HepG2 (cell line): Measurements from ENCODE around the gene C5AR1. TPM values are rescaled to one million over a fixed set of nuclear protein-coding genes. Genes with fewer than 3 reads are reported as not detected.

Experiments
- BCL6 ChIP-seq: IDR thresholded peaks from 2 replicates; pipeline ENCODE4 v1.6.1; 2016; ENCODE audit warnings: missing genetic modification reagents, missing compliant biosample characterization
- CCDC6 ChIP-seq: sonication (generic); formaldehyde crosslinking; IDR thresholded peaks from 2 replicates; pipeline ENCODE4 v1.8.1; 2022; ENCODE audit warnings: mild to moderate bottlenecking, missing genetic modification reagents, moderate library complexity
- DR1 ChIP-seq: sonication (generic); formaldehyde crosslinking; IDR thresholded peaks from 2 replicates; pipeline ENCODE4 v1.8.0; 2021; ENCODE audit warnings: mild to moderate bottlenecking, missing genetic modification reagents, inconsistent platforms
- FOXA3 ChIP-seq: IDR thresholded peaks from 2 replicates; pipeline ENCODE4 v1.6.1; 2016; ENCODE audit warnings: missing genetic modification reagents, missing compliant biosample characterization
- FOXM1 ChIP-seq: sonication (generic); formaldehyde crosslinking; IDR thresholded peaks from 2 replicates; pipeline ENCODE4 v1.5.0; 2020; ENCODE audit warnings: missing genetic modification reagents
- HNF4A ChIP-seq: sonication (generic); formaldehyde crosslinking; IDR thresholded peaks from 2 replicates; pipeline ENCODE4 v1.4.0; 2020; ENCODE audit warnings: missing genetic modification reagents
- HNRNPH1 ChIP-seq: fragments of 200-400 bp; formaldehyde crosslinking; optimal IDR thresholded peaks from 2 replicates; pipeline ENCODE3; 2017; ENCODE audit warnings: mild to moderate bottlenecking, low read depth, low read length
- MEIS1 ChIP-seq: sonication (generic); formaldehyde crosslinking; IDR thresholded peaks from 2 replicates; pipeline ENCODE4 v1.9.0; 2021; ENCODE audit warnings: mild to moderate bottlenecking, missing genetic modification reagents, moderate library complexity, borderline replicate concordance
- NCOA1 ChIP-seq: sonication (generic); formaldehyde crosslinking; IDR thresholded peaks from 2 replicates; pipeline ENCODE4 v1.9.0; 2021; ENCODE audit warnings: missing genetic modification reagents
- NFE2 ChIP-seq: sonication (generic); formaldehyde crosslinking; IDR thresholded peaks from 2 replicates; pipeline ENCODE4 v1.4.0; 2020; ENCODE audit warnings: missing genetic modification reagents
- PHF21A ChIP-seq: sonication (generic); formaldehyde crosslinking; IDR thresholded peaks from 2 replicates; pipeline ENCODE4 v1.5.0; 2020; ENCODE audit warnings: mild to moderate bottlenecking, missing genetic modification reagents
- SCMH1 ChIP-seq: sonication (generic); formaldehyde crosslinking; IDR thresholded peaks from 2 replicates; pipeline ENCODE4 v1.9.0; 2021; ENCODE audit warnings: missing genetic modification reagents, mild to moderate bottlenecking, borderline replicate concordance
- SMAD1 ChIP-seq: sonication (generic); formaldehyde crosslinking; IDR thresholded peaks from 2 replicates; pipeline ENCODE4 v1.4.0; 2020; ENCODE audit warnings: missing genetic modification reagents, low read depth, mild to moderate bottlenecking, borderline replicate concordance
- ZNF143 ChIP-seq: sonication (generic); formaldehyde crosslinking; IDR thresholded peaks from 2 replicates; pipeline ENCODE4 v1.4.0; 2020; ENCODE audit warnings: missing genetic modification reagents
- ZNF598 ChIP-seq: sonication (generic); formaldehyde crosslinking; IDR thresholded peaks from 2 replicates; pipeline ENCODE4 v1.5.1; 2020; ENCODE audit warnings: mild to moderate bottlenecking, missing genetic modification reagents, borderline replicate concordance
- ZNF674 ChIP-seq: sonication (generic); formaldehyde crosslinking; IDR thresholded peaks from 2 replicates; pipeline ENCODE4 v1.5.0; 2020; ENCODE audit warnings: low read depth, mild to moderate bottlenecking, missing genetic modification reagents
- ZNF709 ChIP-seq: sonication (generic); formaldehyde crosslinking; IDR thresholded peaks from 2 replicates; pipeline ENCODE4 v1.5.0; 2020; ENCODE audit warnings: mild to moderate bottlenecking, missing genetic modification reagents
- ZNF720 ChIP-seq: sonication (generic); formaldehyde crosslinking; IDR thresholded peaks from 2 replicates; pipeline ENCODE4 v1.4.0; 2020; ENCODE audit warnings: missing genetic modification reagents
- ZNF788 ChIP-seq: sonication (generic); formaldehyde crosslinking; IDR thresholded peaks from 2 replicates; pipeline ENCODE4 v1.5.0; 2020; ENCODE audit warnings: mild to moderate bottlenecking, missing genetic modification reagents, borderline replicate concordance
- ZSCAN31 ChIP-seq: sonication (generic); formaldehyde crosslinking; IDR thresholded peaks from 2 replicates; pipeline ENCODE4 v1.5.0; 2020; ENCODE audit warnings: low read depth, mild to moderate bottlenecking, missing genetic modification reagents
- polyA plus RNA-seq, 8 experiments: library from polyadenylated mRNA; depleted of rRNA in 3 of 8; stranded (reverse) in 7 of 8; unstranded in 1 of 8; fragments of >200 nt; fragmentation: Illumina TruSeq in 4 of 8; extraction: Trizol in 4 of 8; gene quantifications; 2 replicates each; pipeline versions ENCODE4 v1.2.1 to v1.2.3, GENCODE V29; 2011 to 2016; ENCODE audit warnings: low read depth in 4 of 8, missing spikeins in 1 of 8, mixed read lengths in 1 of 8; ENCODE audit not compliant: insufficient read depth in 1 of 8
- total RNA-seq, 5 experiments: library from RNA; depleted of rRNA; stranded (reverse); fragments of >200 nt; fragmentation: Illumina TruSeq; extraction: Trizol; gene quantifications; 2 replicates each; pipeline ENCODE4 v1.2.3, GENCODE V29; 2016; ENCODE audit warnings: low read depth in 1 of 5
- TF ChIP-seq, protein P1 (sequence below): sonication (generic); formaldehyde crosslinking; IDR thresholded peaks from 2 replicates; pipeline ENCODE4 v1.4.0; 2020; ENCODE audit warnings: missing genetic modification reagents
- TF ChIP-seq, protein P2 (sequence below): sonication (generic); formaldehyde crosslinking; IDR thresholded peaks from 2 replicates; pipeline ENCODE4 v1.5.0; 2020; ENCODE audit warnings: mild to moderate bottlenecking, missing genetic modification reagents
- TF ChIP-seq, protein P3 (sequence below): sonication (generic); formaldehyde crosslinking; IDR thresholded peaks from 2 replicates; pipeline ENCODE4 v1.4.0; 2020; ENCODE audit warnings: missing genetic modification reagents, mild to moderate bottlenecking, borderline replicate concordance

C5AR1 gene
- total and polyA plus RNA-seq, 2 of the 13 experiments (the other 11 are each of a cell fraction or from before 2014, with no cell fraction given) = 0.07 to 1.6 TPM

DNA sequence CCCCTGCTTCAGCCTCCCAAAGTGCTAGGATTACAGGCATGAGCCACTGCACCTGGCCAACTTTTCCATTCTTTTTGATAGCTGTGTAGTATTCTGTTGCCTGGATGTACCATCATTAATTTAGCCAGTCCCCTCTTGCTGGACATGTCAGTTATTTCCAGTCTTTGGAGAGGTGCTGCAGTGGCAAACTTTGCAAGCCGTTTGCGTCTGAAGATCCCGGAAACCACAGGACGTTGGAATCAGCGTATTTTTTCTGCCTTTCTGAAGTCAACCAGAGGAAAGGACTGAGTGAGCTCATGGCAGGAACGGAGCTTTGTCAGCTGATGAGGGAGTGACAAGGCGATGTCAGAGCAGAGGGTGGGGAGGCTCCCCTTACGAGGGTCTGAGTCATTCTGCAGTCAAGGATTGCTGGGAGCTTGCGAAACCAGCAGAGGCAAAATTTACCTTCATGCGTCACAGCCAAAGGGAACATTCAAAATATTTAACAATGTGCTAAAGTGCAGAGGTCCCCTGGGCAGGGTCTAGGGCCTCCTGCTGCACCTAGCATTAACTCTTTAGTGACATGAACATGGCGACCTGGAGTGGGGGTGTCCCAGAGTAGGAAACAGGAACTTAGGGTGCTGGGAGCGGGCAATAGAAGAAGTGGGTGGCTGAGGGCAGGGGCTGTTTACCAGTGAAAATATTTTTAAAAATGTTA, 5.6 kb downstream of the C5AR1 start (continued):
- TF ChIP-seq ZNF598 (CRISPR knock-in tag) (no peak), FOXA3 (CRISPR knock-in tag) (peak; percentile 92), BCL6 (CRISPR knock-in tag) (peak; percentile 85), ZNF143 (CRISPR knock-in tag) (peak; percentile 81), ZNF788 (CRISPR knock-in tag) (peak; percentile 86), SCMH1 (CRISPR knock-in tag) (no peak), HNF4A (CRISPR knock-in tag) (peak; percentile 94), ZNF674 (no peak), SMAD1 (CRISPR knock-in tag) (no peak), PHF21A (CRISPR knock-in tag) (peak; percentile 92), FOXM1 (no peak), ZNF709 (no peak; the same call in 1 of the 2 replicates), DR1 (CRISPR knock-in tag) (no peak), HNRNPH1 (no peak), MEIS1 (CRISPR knock-in tag) (peak; percentile 81; the same call in 1 of the 2 replicates), ZSCAN31 (CRISPR knock-in tag) (peak; percentile 86; the same call in 1 of the 2 replicates), CCDC6 (CRISPR knock-in tag) (no peak), NCOA1 (CRISPR knock-in tag) (0 out of 2 replicates have a peak, but pooled peaks have one; percentile 60), NFE2 (CRISPR knock-in tag) (0 out of 2 replicates have a peak, but pooled peaks have one; percentile 15), ZNF720 (CRISPR knock-in tag) (no peak)
- TF ChIP-seq, protein P1, sequence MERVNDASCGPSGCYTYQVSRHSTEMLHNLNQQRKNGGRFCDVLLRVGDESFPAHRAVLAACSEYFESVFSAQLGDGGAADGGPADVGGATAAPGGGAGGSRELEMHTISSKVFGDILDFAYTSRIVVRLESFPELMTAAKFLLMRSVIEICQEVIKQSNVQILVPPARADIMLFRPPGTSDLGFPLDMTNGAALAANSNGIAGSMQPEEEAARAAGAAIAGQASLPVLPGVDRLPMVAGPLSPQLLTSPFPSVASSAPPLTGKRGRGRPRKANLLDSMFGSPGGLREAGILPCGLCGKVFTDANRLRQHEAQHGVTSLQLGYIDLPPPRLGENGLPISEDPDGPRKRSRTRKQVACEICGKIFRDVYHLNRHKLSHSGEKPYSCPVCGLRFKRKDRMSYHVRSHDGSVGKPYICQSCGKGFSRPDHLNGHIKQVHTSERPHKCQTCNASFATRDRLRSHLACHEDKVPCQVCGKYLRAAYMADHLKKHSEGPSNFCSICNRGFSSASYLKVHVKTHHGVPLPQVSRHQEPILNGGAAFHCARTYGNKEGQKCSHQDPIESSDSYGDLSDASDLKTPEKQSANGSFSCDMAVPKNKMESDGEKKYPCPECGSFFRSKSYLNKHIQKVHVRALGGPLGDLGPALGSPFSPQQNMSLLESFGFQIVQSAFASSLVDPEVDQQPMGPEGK (CRISPR knock-in tag) = peak; percentile 76
- TF ChIP-seq, protein P2, sequence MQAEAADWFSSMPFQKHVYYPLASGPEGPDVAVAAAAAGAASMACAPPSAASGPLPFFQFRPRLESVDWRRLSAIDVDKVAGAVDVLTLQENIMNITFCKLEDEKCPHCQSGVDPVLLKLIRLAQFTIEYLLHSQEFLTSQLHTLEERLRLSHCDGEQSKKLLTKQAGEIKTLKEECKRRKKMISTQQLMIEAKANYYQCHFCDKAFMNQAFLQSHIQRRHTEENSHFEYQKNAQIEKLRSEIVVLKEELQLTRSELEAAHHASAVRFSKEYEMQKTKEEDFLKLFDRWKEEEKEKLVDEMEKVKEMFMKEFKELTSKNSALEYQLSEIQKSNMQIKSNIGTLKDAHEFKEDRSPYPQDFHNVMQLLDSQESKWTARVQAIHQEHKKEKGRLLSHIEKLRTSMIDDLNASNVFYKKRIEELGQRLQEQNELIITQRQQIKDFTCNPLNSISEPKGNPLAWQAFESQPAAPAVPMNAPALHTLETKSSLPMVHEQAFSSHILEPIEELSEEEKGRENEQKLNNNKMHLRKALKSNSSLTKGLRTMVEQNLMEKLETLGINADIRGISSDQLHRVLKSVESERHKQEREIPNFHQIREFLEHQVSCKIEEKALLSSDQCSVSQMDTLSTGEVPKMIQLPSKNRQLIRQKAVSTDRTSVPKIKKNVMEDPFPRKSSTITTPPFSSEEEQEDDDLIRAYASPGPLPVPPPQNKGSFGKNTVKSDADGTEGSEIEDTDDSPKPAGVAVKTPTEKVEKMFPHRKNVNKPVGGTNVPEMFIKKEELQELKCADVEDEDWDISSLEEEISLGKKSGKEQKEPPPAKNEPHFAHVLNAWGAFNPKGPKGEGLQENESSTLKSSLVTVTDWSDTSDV = no peak
- TF ChIP-seq, protein P3, sequence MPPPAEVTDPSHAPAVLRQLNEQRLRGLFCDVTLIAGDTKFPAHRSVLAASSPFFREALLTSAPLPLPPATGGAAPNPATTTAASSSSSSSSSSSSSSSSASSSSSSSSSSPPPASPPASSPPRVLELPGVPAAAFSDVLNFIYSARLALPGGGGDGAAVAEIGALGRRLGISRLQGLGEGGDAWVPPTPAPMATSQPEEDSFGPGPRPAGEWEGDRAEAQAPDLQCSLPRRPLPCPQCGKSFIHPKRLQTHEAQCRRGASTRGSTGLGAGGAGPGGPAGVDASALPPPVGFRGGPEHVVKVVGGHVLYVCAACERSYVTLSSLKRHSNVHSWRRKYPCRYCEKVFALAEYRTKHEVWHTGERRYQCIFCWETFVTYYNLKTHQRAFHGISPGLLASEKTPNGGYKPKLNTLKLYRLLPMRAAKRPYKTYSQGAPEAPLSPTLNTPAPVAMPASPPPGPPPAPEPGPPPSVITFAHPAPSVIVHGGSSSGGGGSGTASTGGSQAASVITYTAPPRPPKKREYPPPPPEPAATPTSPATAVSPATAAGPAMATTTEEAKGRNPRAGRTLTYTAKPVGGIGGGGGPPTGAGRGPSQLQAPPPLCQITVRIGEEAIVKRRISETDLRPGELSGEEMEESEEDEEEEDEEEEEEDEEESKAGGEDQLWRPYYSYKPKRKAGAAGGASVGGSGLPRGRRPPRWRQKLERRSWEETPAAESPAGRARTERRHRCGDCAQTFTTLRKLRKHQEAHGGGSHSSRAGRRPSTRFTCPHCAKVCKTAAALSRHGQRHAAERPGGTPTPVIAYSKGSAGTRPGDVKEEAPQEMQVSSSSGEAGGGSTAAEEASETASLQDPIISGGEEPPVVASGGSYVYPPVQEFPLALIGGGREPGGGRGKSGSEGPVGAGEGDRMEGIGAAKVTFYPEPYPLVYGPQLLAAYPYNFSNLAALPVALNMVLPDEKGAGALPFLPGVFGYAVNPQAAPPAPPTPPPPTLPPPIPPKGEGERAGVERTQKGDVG = no peak
